IPS DF 6.9 (cell line): ENCODE data around the gene KRT85.

Experiments
- DNase-seq: peaks from one replicate; pipeline ENCODE4 v3.0.0-alpha.2; 2013; ENCODE audit warnings: low read depth, low spot score
- H3K27ac ChIP-seq: one replicate; pipeline ENCODE4 v1.5.1; 2013; ENCODE audit warnings: low read length, control low read depth
- H3K27me3 ChIP-seq: 2 replicates; pipeline ENCODE4 v1.6.1; 2013; ENCODE audit warnings: mild to moderate bottlenecking, low read length; ENCODE audit not compliant: control insufficient read depth, insufficient read depth
- H3K36me3 ChIP-seq: 2 replicates; pipeline ENCODE4 v1.6.1; 2013; ENCODE audit warnings: low read length; ENCODE audit not compliant: control insufficient read depth, insufficient read depth
- H3K4me1 ChIP-seq: 2 replicates; pipeline ENCODE4 v1.6.1; 2013; ENCODE audit warnings: low read length; ENCODE audit not compliant: control insufficient read depth, insufficient read depth
- H3K4me3 ChIP-seq: 2 replicates; pipeline ENCODE4 v1.5.1; 2013; ENCODE audit warnings: mild to moderate bottlenecking, low read length
- H3K9me3 ChIP-seq: 2 replicates; pipeline ENCODE4 v1.6.1; 2013; ENCODE audit warnings: low read length, inconsistent platforms; ENCODE audit not compliant: control insufficient read depth, insufficient read depth
- WGBS: extraction: QIAGEN DNeasy Blood & Tissue Kit; methylation state at CpG from one replicate; pipeline ENCODE4 v1.1.7; 2013; ENCODE audit warnings: mixed read lengths, missing lambda C conversion rate; ENCODE audit not compliant: insufficient read length, insufficient coverage; 5-methylcytosine and 5-hydroxymethylcytosine counted together

Gene KRT85

DNA sequence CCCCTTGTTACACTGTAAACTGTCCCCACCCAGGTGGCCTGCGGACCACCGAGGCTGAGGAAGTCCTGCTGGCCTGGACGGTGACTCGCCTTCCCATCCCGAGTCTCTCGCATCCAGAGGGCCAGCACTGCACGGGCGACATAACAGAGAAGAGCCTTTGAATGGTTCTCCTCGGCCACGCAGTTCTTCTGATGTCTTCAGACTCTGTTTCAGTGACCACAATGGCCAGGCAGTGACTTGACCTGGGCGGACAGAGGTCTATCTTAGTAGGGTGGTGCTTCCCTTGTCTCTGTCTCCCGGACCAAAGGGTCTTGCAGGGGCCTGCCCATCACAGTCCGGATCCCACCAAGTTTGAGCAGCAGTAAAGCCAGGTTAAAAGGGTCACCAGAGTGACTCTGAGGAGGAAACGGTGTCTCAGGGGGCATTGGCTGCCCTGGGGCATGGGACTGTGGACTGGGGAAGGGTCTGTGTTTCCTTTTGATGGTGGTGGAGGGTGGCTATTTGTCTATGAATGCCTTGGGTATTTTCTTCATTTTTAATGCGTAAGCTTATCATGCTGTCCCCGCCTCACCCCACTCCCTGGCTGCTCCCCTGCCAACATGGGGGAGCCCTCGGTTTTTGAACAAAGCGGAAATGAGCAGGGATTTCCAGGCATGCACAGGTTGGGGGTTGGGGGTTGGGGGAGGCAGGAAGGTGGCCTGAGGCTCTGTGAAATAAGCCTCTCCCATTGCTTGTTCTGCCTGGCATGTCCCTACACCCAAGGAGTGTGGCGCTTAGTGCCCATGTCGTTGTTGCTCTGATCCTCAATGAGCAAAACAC is 10.3 kb downstream of the KRT85 start:
- no peaks in the 10 kb centered on the region for H3K36me3 ChIP-seq
- no peaks in the 10 kb centered on the region for H3K4me1 ChIP-seq
- no peak overlapping the region for H3K27ac ChIP-seq
- H3K9me3 ChIP-seq, result no peaks in the 10 kb centered on the region
- WGBS, result no CpG with 5 or more reads among the region's 20 CpGs
- no peaks in the 10 kb centered on the region for H3K27me3 ChIP-seq
- no peak for DNase-seq
- H3K4me3 ChIP-seq, result no peak overlapping the region

GRCh38 chr12:52356031-52356761 is 11.1 kb downstream of the KRT85 start:
- H3K36me3 ChIP-seq, result no peaks in the 10 kb centered on the region
- H3K9me3 ChIP-seq, result no peaks in the 10 kb centered on the region
- H3K4me1 ChIP-seq, result no peaks in the 10 kb centered on the region
- H3K4me3 ChIP-seq, result no peak overlapping the region
- WGBS, result no CpG with 5 or more reads among the region's 56 CpGs
- no peak for DNase-seq
- no peaks in the 10 kb centered on the region for H3K27me3 ChIP-seq
- no peak overlapping the region for H3K27ac ChIP-seq

DNA sequence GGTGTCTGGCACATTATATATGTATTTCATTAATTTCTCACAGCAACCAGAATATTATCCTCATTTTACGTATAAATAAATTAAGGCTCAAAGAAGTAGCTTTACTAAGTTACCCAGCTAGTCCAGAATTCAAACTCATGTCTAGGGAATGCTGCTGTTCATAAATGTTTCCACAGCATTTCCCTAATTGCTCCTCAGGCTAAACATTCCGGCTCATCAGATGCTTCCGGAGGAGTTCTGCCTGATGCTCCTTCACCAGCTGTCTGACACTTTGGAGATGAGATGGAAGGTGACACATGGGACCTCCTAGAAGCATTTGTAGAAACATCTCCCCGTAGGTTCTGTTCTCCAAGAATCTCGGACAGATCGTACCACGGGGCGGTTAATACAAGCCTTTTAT is 12.1 kb downstream of the KRT85 start:
- Histone ChIP-seq H3K36me3 (no peaks in the 10 kb centered on the region), H3K4me3 (no peak overlapping the region), H3K27ac (no peak overlapping the region), H3K27me3 (no peaks in the 10 kb centered on the region), H3K9me3 (no peaks in the 10 kb centered on the region), H3K4me1 (no peaks in the 10 kb centered on the region)
- no CpG with 5 or more reads among the region's 8 CpGs for WGBS
- DNase-seq, result no peak

DNA sequence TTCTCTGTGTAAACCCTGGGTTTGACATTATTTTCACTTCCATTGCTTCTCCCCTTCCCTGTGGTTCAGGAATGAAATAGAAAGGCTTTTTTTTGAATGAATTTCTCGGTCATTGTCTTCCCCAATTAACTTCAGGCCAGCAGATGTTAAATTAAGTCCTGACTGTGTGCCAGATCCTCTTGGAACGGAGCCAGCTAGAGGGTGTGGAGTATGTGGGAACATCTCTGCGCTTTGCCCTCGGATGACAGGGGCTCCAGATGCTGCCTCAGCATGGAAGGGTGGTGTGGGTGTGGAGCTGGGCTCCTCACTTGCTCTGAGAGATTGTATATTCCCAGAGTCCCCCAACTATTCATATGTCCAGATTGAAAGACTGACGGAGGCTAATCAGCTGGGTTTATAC is 13.1 kb downstream of the KRT85 start:
- Histone ChIP-seq H3K27me3 (no peaks in the 10 kb centered on the region), H3K9me3 (no peaks in the 10 kb centered on the region), H3K27ac (no peak overlapping the region), H3K36me3 (no peaks in the 10 kb centered on the region), H3K4me1 (no peaks in the 10 kb centered on the region), H3K4me3 (no peak overlapping the region)
- DNase-seq, result no peak
- no CpG with 5 or more reads among the region's 5 CpGs for WGBS

DNA sequence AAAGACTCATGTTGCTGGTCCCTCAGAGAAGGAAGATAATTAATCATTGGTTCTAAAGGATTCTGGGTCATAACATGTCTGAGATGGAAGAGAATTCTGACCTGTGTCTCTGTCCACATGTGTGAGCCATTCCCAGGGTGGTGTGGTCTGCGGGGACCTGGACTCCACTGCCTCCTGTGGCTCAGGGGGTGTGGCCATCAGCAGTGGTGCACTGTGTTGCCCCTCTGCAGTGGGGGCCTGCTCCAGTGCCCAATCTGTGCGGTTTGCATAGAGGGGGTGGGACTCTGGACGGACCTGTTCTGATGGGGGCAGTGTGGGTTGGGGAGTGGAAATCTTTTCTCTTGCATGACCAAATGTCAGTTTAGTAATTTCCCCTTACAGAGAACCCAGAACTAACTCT is 13.5 kb downstream of the KRT85 start:
- no peaks in the 10 kb centered on the region for H3K9me3 ChIP-seq
- no peaks in the 10 kb centered on the region for H3K36me3 ChIP-seq
- H3K4me1 ChIP-seq, result no peaks in the 10 kb centered on the region
- H3K4me3 ChIP-seq, result no peak overlapping the region
- no CpG with 5 or more reads among the region's 3 CpGs for WGBS
- no peak overlapping the region for H3K27ac ChIP-seq
- DNase-seq, result no peak
- H3K27me3 ChIP-seq, result no peaks in the 10 kb centered on the region

DNA sequence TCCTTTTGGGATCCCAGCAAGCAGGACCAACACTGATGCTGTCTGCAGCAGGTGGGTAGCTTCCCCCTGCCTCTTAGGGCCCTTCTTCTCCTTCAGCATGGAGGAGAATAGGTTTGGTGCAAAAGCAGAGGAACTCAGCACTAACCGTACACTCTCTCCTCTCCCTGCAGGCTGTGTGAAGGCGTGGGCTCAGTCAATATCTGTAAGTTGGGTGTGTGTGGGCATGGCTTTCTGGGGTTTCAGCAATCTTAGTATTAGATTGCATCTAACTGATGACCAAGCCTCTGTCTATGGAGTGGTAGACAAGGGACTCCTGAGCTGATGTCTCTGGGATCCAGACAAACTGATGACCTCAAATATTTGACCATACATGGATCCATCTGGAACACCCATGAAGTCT is 14.3 kb downstream of the KRT85 start:
- no peak for DNase-seq
- Histone ChIP-seq H3K9me3 (no peaks in the 10 kb centered on the region), H3K36me3 (no peaks in the 10 kb centered on the region), H3K27me3 (no peaks in the 10 kb centered on the region), H3K4me1 (no peaks in the 10 kb centered on the region), H3K27ac (no peak overlapping the region), H3K4me3 (no peak overlapping the region)
- WGBS, result no CpG with 5 or more reads among the region's 2 CpGs

DNA sequence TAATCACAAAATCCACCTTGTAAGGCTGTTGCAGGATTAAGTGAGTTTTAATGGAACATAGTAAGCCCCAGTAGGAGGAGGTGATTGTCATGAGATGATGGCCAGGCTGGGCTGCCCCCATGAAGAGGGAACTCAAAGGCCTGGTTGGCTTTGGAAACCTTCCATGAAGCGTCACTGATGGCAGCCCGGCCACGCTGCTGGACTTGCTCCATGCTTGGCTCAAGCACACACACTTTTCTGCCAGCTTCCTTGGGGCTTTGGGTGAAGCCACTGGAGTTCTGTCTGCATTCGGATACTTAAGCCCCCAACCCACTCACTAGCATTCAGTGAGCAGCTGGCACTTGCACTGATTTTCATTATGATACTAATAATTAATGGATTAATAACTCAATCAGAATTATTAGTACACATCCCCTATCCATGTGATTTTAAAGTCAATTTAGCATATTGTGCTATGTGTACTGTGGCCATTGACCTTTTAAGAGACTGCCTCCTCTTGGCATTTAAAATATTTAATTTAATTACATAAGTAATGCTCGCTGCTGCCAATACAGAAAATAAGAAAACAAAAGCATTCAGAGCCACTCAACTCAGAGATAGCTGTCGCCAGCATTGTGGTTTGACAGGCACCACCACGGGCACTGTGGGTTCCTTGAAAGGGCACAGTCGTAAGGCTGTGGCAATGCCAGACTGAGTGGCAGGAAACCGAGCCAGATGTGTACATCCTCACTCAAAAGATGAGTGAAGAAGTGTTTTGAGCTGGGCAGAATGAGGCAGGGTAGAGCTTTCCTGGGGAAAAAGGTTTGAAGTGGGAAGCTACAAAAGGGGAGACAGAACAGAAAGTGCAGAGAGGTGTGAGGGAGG is 15.9 kb downstream of the KRT85 start:
- no CpG with 5 or more reads among the region's 9 CpGs for WGBS
- Histone ChIP-seq H3K27me3 (no peaks in the 10 kb centered on the region), H3K4me3 (no peak overlapping the region), H3K36me3 (no peaks in the 10 kb centered on the region), H3K4me1 (no peaks in the 10 kb centered on the region), H3K9me3 (no peaks in the 10 kb centered on the region), H3K27ac (no peak overlapping the region)
- no peak for DNase-seq

GRCh38 chr12:52350786-52351185 is 16.5 kb downstream of the KRT85 start:
- Histone ChIP-seq H3K9me3 (no peaks in the 10 kb centered on the region), H3K36me3 (no peaks in the 10 kb centered on the region), H3K27me3 (no peaks in the 10 kb centered on the region), H3K4me1 (no peaks in the 10 kb centered on the region), H3K4me3 (no peak overlapping the region), H3K27ac (no peak overlapping the region)
- WGBS, result no CpG with 5 or more reads among the region's 5 CpGs
- no peak for DNase-seq

- no peak for DNase-seq
- no peaks in the 10 kb centered on the region for H3K4me1 ChIP-seq
- WGBS, result no CpG with 5 or more reads among the region's 8 CpGs
- no peaks in the 10 kb centered on the region for H3K36me3 ChIP-seq
- H3K4me3 ChIP-seq, result no peak overlapping the region
- H3K27ac ChIP-seq, result no peak overlapping the region
- H3K9me3 ChIP-seq, result no peaks in the 10 kb centered on the region
- no peaks in the 10 kb centered on the region for H3K27me3 ChIP-seq
Observed at GRCh38 chr12:52350021-52350620, 17.2 kb downstream of the KRT85 start.

DNA sequence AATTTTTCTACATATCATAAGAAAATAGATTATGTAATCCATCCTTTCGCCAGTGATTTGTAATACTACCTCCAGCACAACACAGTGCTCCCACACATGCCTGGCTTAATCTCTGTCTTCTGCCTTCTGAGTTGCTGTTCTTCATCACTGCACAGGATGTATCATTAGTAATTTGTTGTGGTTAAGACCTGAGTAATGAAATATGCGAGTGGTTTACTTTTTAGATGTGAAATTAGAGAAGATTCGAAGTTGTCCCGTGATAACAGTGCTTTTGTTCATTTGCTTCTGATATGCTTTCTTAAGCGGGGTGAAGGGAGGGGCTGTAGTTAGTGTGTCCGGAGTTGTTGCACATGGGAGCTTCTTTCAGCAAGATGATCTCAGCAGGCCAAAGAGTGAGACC is 18.1 kb downstream of the KRT85 start:
- no peaks in the 10 kb centered on the region for H3K27me3 ChIP-seq

More for the DNA sequence above, 18.1 kb downstream of the KRT85 start:
- Histone ChIP-seq H3K9me3 (no peaks in the 10 kb centered on the region), H3K36me3 (no peaks in the 10 kb centered on the region), H3K4me3 (no peak overlapping the region), H3K4me1 (no peaks in the 10 kb centered on the region), H3K27ac (no peak overlapping the region)
- no peak for DNase-seq
- WGBS, result 100% methylated on average over 3 of the region's 6 CpGs
